ENCODE measurements around the gene MEGF10. TPM values are rescaled to one million over a fixed set of nuclear protein-coding genes. Genes with fewer than 3 reads are reported as not detected.
A peak's percentile ranks its signal among the peaks of the same experiment; 100 is the strongest.

MEGF10 gene
- total RNA-seq, 2 donors from 2014 or later, result 0.56 TPM; not detected in 1

- Mint-ChIP-seq H3K4me1 (ENCODE audit: low read depth) (no peaks in the 10 kb centered on the region), H3K27ac (no peak overlapping the region)
These were observed 109.9 kb downstream of the MEGF10 start for GRCh38 chr5:127400539-127400938.

DNA sequence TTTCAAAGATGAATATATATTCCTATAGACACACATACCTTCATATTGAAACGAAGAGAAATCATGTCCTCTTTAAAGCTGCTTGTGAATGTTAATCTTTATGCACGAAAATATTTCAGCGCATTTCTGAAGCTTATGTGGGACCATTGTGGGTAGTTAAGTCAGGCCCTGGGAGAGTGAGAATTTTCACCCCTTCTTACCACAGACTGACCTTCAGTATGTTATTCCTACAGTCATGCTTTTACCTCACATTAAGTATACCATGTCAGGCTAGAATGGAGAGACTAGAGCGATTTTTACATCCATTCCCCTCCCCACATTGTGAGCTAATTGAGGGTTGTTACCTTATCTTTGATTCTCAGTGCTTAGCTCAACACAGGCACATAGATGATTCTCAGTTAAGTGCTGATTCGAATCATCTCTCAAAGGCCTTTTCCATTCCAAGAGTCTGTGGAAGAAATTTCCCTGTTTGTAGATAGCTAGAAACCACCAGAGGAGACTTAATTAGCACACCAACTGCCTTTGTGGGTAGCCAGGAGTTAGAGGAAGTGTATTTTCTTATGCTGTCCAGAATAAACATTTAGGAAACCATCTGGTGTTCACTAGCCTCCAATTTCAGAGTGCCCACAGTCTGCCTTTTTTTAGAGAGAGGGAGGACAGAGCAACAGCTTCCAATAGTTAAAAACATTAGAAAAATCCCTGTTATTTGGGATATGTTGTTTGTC is 110.5 kb downstream of the MEGF10 start:
- Mint-ChIP-seq H3K27me3 (ENCODE audit: low read depth) (peaks cover 19% of the 10 kb centered on the region), H3K9me3 (no peaks in the 10 kb centered on the region), H3K36me3 (ENCODE audit: insufficient read depth in 2 of 2) (no peaks in the 10 kb centered on the region), H3K4me3 (no peak overlapping the region), H3K4me1 (ENCODE audit: low read depth) (no peaks in the 10 kb centered on the region), H3K27ac (no peak overlapping the region)
- no peak for ATAC-seq (replicated peaks in 1 of 2)
- no peak for DNase-seq

More at GRCh38 chr5:127400539-127400938, 109.9 kb downstream of the MEGF10 start:
- ATAC-seq (replicated peaks in 1 of 2), result no peak
- H3K36me3 Mint-ChIP-seq (ENCODE audit: insufficient read depth in 2 of 2), result no peaks in the 10 kb centered on the region
- no peak overlapping the region for H3K4me3 Mint-ChIP-seq
- peaks cover 19% of the 10 kb centered on the region for H3K27me3 Mint-ChIP-seq (ENCODE audit: low read depth)
- no peaks in the 10 kb centered on the region for H3K9me3 Mint-ChIP-seq
- no peak for DNase-seq

DNA sequence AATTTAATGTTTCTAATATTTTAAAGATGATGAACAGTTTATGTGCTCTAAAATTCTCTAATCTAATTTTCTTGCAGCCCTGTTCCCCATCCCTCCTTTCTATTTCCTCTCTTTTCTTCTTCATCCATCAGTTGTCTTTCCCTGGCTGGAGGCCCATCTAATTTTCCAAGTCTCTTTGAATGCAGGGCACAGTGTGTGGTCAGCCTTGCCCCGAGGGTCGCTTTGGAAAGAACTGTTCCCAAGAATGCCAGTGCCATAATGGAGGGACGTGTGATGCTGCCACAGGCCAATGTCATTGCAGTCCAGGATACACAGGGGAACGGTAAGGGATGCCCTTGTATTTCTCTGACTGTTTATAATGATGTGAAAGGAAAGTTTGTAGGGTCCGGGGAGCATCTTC is 111.8 kb downstream of the MEGF10 start:
- Mint-ChIP-seq H3K36me3 (ENCODE audit: insufficient read depth in 2 of 2) (no peaks in the 10 kb centered on the region), H3K27ac (no peak overlapping the region), H3K4me1 (ENCODE audit: low read depth) (no peaks in the 10 kb centered on the region), H3K9me3 (no peaks in the 10 kb centered on the region), H3K27me3 (ENCODE audit: low read depth) (peaks cover 19% of the 10 kb centered on the region), H3K4me3 (no peak overlapping the region)
- ATAC-seq (replicated peaks in 1 of 2) (no peak), DNase-seq (no peak)

DNA sequence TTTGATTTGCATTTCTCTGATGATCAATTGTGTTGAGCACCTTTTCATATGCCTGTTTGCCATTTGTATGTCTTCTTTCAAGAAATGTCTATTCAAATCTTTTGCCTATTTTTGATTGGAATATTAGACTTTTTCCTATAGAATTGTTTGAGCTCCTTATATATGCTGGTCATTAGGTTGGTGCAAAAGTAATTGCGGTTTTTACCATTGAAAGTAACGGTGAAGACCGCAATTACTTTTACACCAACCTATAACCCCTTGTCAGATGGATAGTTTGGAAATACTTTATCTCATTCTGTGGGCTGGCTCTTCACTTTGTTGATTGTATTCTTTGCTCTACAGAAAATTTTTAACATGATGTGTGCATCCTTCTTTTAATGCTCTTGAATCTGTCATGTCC is 113.6 kb downstream of the MEGF10 start:
- H3K27ac Mint-ChIP-seq, result no peak overlapping the region
- ATAC-seq (replicated peaks in 1 of 2) (no peak), DNase-seq (no peak)
- peaks cover 19% of the 10 kb centered on the region for H3K27me3 Mint-ChIP-seq (ENCODE audit: low read depth)
- H3K4me3 Mint-ChIP-seq, result no peak overlapping the region
- H3K4me1 Mint-ChIP-seq (ENCODE audit: low read depth), result no peaks in the 10 kb centered on the region
- H3K36me3 Mint-ChIP-seq (ENCODE audit: insufficient read depth in 2 of 2), result no peaks in the 10 kb centered on the region
- no peaks in the 10 kb centered on the region for H3K9me3 Mint-ChIP-seq

DNA sequence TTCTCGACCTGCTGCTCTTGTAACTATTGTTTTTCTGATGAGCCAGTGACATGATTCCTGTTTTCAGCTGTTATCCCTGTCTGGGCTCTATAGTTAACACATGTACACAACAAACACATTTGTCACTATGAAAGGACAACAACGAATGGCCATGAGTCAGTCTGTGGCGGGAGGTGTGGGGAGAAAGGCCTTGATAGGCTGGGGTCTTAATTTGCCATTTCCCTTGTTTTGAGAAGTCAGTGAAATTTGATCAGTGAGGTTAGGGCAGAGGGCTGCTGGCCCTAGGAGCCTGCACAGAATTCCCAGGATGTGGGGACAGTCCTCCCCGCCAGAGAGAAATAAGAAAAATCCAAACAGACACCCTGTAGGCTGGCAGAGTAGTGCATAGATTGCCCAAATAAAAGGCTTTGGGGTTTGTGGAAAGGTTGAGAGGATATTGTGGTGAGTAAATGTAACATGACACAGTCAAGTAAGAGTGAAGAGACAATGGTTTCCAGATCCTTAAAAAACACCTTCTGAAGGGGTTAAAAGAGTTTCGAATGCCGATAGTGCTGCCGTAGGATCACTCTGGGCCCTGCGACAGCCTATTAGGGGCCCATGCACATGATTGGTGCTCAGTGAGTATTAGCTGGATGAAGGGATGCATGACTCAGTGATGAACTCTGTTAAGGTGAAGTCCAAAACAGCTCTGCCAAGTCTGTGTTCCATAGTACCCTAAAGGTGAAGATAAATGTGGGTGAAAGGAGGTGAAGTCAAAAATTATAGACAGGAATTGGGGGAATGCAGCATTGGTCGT is 115.9 kb downstream of the MEGF10 start:
- peaks cover 13% of the 10 kb centered on the region for H3K27me3 Mint-ChIP-seq (ENCODE audit: low read depth)
- no peak for ATAC-seq (replicated peaks in 1 of 2)
- no peak overlapping the region for H3K4me3 Mint-ChIP-seq

GRCh38 chr5:127409246-127409917 is 118.8 kb downstream of the MEGF10 start:
- ATAC-seq (replicated peaks in 1 of 2) (no peak), DNase-seq (no peak)
- Mint-ChIP-seq H3K4me1 (ENCODE audit: low read depth) (peaks cover 14% of the 10 kb centered on the region), H3K36me3 (ENCODE audit: insufficient read depth in 2 of 2) (no peaks in the 10 kb centered on the region), H3K9me3 (no peaks in the 10 kb centered on the region), H3K27ac (no peak overlapping the region), H3K4me3 (no peak overlapping the region), H3K27me3 (ENCODE audit: low read depth) (peaks cover 4% of the 10 kb centered on the region)

More for the DNA sequence above, 115.9 kb downstream of the MEGF10 start:
- no peak overlapping the region for H3K27ac Mint-ChIP-seq
- no peaks in the 10 kb centered on the region for H3K9me3 Mint-ChIP-seq
- no peak for DNase-seq
- peaks cover 12% of the 10 kb centered on the region for H3K4me1 Mint-ChIP-seq (ENCODE audit: low read depth)
- H3K36me3 Mint-ChIP-seq (ENCODE audit: insufficient read depth in 2 of 2), result no peaks in the 10 kb centered on the region

DNA sequence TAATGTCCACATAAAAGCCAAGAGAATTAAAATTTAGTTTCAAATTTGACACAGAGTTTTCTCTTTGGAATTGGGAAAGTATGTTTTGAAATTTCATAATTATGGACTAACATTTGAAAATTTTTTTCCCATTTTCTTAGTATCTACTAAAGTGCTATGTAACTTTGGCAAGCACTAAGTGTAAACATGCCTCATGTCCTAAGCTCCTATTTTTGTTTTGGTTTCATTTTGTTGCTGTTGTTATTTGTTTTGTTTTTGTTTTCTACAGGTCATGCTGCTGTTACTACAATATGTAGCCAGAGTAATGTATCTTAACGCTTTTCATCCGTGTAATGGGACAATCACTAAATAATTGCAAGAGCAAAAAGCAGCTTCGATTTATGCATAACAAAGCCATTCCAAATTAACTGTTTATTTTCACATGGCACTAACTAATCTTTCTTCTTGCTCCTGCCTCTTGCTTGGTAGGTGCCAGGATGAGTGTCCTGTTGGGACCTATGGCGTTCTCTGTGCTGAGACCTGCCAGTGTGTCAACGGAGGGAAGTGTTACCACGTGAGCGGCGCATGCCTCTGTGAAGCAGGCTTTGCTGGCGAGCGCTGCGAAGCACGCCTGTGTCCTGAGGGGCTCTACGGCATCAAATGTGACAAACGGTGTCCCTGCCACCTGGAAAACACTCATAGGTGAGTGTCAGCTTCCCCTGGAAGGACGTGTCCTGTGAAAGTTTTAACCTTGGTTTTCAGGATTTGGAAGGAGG is 119.5 kb downstream of the MEGF10 start:
- no peak for DNase-seq
- ATAC-seq (replicated peaks in 1 of 2), result no peak
- H3K27me3 Mint-ChIP-seq (ENCODE audit: low read depth), result no peaks in the 10 kb centered on the region
- H3K9me3 Mint-ChIP-seq, result no peaks in the 10 kb centered on the region
- no peaks in the 10 kb centered on the region for H3K36me3 Mint-ChIP-seq (ENCODE audit: insufficient read depth in 2 of 2)
- H3K27ac Mint-ChIP-seq, result no peak overlapping the region
- peaks cover 14% of the 10 kb centered on the region for H3K4me1 Mint-ChIP-seq (ENCODE audit: low read depth)
- no peak overlapping the region for H3K4me3 Mint-ChIP-seq

DNA sequence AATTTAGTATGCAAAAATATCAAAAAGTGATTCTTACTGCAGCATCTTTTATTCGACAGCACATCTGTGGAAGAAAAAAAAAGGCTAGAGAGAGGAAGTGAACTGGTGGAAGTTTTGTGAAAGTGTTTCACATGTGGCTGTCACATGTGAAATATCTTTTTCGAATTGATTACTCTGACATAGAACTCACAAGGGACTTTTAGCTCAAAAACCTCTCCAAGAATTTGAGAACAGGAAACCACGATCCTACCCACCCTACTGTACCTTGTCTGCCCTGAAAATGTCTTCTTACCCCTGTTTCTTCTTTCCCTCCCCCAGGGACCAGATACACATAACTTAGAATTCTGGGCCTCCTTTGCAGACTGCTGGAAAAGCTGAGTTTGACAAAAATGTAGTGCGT is 120.4 kb downstream of the MEGF10 start:
- Mint-ChIP-seq H3K27ac (no peak overlapping the region), H3K9me3 (no peaks in the 10 kb centered on the region), H3K36me3 (ENCODE audit: insufficient read depth in 2 of 2) (no peaks in the 10 kb centered on the region), H3K4me1 (ENCODE audit: low read depth) (peaks cover 14% of the 10 kb centered on the region), H3K27me3 (ENCODE audit: low read depth) (no peaks in the 10 kb centered on the region), H3K4me3 (peak overlapping the region in 1 of 2 donors; percentile 4)
- no peak for DNase-seq
- peak; percentile 36 to 66 for ATAC-seq (replicated peaks in 1 of 2)

DNA sequence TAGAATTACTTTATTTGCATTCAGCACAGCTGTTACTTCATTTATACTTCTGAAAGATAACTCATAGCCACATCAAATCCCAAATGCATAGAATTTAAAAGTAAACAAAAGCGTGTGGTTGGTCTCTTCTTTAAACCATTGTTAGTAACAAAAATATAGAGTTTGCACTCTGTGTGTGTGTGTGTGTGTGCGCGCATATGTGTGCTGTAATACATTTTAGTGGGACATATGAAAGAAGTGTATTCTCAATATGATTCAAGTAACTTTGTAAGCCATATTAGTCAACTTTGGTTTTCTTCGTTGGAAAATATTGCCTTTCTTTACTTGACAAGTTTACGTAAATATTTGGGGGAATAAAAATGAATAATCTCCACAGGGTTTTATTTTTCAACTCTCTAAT is 120.8 kb downstream of the MEGF10 start:
- no peak overlapping the region for H3K27ac Mint-ChIP-seq
- peak overlapping the region in 1 of 2 donors; percentile 4 for H3K4me3 Mint-ChIP-seq
- DNase-seq (no peak), ATAC-seq (replicated peaks in 1 of 2) (peak in 1 of 2 donors; percentile 45)
- peaks cover 14% of the 10 kb centered on the region for H3K4me1 Mint-ChIP-seq (ENCODE audit: low read depth)
- no peaks in the 10 kb centered on the region for H3K27me3 Mint-ChIP-seq (ENCODE audit: low read depth)
- no peaks in the 10 kb centered on the region for H3K9me3 Mint-ChIP-seq
- H3K36me3 Mint-ChIP-seq (ENCODE audit: insufficient read depth in 2 of 2), result no peaks in the 10 kb centered on the region

DNA sequence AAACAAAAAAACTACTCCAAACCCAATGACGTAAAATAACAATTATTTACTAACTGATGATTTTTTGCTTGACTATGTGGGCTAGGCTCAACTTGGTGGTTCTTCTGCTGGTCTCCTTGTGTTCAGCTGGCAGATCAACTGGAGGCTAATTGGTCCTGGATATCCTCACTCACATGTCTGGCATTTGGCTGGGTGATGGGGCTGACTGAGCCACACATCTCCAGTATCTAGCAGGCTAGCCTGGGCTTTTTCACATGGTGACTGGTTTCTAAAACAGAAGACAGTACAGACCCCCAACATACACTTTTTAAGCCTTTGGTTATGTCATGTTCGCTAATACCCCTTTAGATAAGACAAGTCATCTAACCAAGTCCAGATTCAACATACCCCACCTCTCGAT is 122.1 kb downstream of the MEGF10 start:
- peaks cover 14% of the 10 kb centered on the region for H3K4me1 Mint-ChIP-seq (ENCODE audit: low read depth)
- no peaks in the 10 kb centered on the region for H3K27me3 Mint-ChIP-seq (ENCODE audit: low read depth)
- DNase-seq, result no peak
- ATAC-seq (replicated peaks in 1 of 2), result no peak
- no peak overlapping the region for H3K27ac Mint-ChIP-seq
- no peaks in the 10 kb centered on the region for H3K9me3 Mint-ChIP-seq
- no peak overlapping the region for H3K4me3 Mint-ChIP-seq
- H3K36me3 Mint-ChIP-seq (ENCODE audit: insufficient read depth in 2 of 2), result no peaks in the 10 kb centered on the region

DNA sequence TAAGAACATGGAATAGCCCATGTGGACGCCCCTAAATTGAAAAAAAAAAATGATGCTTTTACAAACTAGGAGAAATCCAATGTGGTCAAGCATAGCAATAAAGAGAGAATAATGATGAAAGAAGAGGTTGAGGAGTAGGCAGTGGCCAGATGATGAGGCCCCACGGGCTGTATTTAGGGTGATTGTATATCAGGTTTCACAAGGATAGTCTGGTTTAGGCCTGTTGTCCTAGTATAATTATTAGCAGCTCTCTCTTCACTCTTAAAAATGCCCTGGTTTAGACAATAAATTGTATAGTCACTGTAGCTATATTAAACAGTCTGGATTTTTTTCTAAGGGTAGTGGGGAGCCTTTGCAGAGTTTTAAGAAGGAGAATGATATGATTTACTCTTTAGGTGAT is 124.4 kb downstream of the MEGF10 start:
- H3K27ac Mint-ChIP-seq, result no peak overlapping the region
- H3K4me3 Mint-ChIP-seq, result no peak overlapping the region
- peaks cover 14% of the 10 kb centered on the region for H3K4me1 Mint-ChIP-seq (ENCODE audit: low read depth)
- no peak for ATAC-seq (replicated peaks in 1 of 2)
- no peak for DNase-seq
- H3K27me3 Mint-ChIP-seq (ENCODE audit: low read depth), result no peaks in the 10 kb centered on the region
- no peaks in the 10 kb centered on the region for H3K9me3 Mint-ChIP-seq
- no peaks in the 10 kb centered on the region for H3K36me3 Mint-ChIP-seq (ENCODE audit: insufficient read depth in 2 of 2)

DNA sequence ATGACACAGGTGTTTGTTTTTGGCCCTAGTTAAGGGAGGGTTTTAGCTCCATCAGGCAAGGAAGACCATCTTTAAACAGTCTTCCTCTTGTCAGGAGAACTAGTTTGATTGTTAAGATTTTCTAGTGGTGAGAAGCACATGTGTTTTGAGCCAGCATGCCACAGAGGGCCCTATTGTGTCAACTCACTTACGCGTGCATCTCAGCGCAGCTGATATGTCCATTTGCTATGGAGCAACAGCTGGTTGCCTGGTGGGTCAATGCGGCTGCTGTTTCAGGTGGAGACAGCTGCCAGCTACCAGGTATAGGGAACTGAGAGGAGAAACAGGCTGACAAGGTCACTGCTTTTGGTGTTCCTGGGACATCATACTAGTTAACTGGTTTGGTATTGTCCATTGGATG is 126.3 kb downstream of the MEGF10 start:
- no peak overlapping the region for H3K27ac Mint-ChIP-seq
- H3K4me1 Mint-ChIP-seq (ENCODE audit: low read depth), result no peaks in the 10 kb centered on the region
- ATAC-seq (replicated peaks in 1 of 2) (no peak), DNase-seq (no peak)
- no peaks in the 10 kb centered on the region for H3K27me3 Mint-ChIP-seq (ENCODE audit: low read depth)
- no peaks in the 10 kb centered on the region for H3K36me3 Mint-ChIP-seq (ENCODE audit: insufficient read depth in 2 of 2)
- no peaks in the 10 kb centered on the region for H3K9me3 Mint-ChIP-seq
- H3K4me3 Mint-ChIP-seq, result no peak overlapping the region

GRCh38 chr5:127417528-127417927 is 126.9 kb downstream of the MEGF10 start:
- DNase-seq (no peak), ATAC-seq (replicated peaks in 1 of 2) (no peak)
- Mint-ChIP-seq H3K9me3 (no peaks in the 10 kb centered on the region), H3K36me3 (ENCODE audit: insufficient read depth in 2 of 2) (no peaks in the 10 kb centered on the region), H3K4me3 (no peak overlapping the region), H3K27me3 (ENCODE audit: low read depth) (no peaks in the 10 kb centered on the region), H3K27ac (no peak overlapping the region), H3K4me1 (ENCODE audit: low read depth) (no peaks in the 10 kb centered on the region)
